ENCODE results near the gene QTRT2. TPM values are rescaled to one million over a fixed set of nuclear protein-coding genes. Genes with fewer than 3 reads are reported as not detected.

Gene QTRT2
- polyA plus RNA-seq, 1 donor from 2014 or later, result 16.3 TPM

DNA sequence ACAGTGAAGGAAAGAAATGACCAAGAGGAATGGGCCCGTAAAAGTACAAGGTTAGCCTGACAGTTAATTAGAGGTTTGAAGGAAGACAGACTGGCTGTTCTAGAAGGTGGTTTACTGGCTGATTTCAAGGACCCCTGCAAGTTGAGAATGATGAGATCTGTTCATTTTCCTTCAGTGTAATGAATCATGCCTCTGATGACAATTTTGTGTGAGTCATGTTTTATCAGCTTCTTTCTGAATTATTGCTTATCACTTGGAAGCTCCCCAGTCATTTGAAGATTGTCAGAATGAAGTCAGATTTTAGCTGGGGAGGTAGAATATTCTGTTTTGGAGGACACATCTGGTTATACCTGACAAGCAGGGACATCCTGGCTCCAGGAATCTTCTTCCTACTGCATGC, 71.7 kb downstream of the QTRT2 start:
- H3K9me2 ChIP-seq (ENCODE audit: insufficient read depth, low read length), result no peaks in the 10 kb centered on the region
- no peak overlapping the region for H2AFZ ChIP-seq (ENCODE audit: low read depth, low read length)
- no peaks in the 10 kb centered on the region for H4K20me1 ChIP-seq (ENCODE audit: insufficient read depth)
- no peaks in the 10 kb centered on the region for H3K9me3 ChIP-seq (ENCODE audit: low read length)
- H3K36me3 ChIP-seq (ENCODE audit: insufficient read depth, low read length), result no peaks in the 10 kb centered on the region
- H3K79me2 ChIP-seq (replicated peaks; ENCODE audit: insufficient read depth, low read length), result no peaks in the 10 kb centered on the region
- H3F3A ChIP-seq (ENCODE audit: insufficient read depth, low read length, poor library complexity, severe bottlenecking), result no peaks in the 10 kb centered on the region
- TF ChIP-seq TAF1 (IDR thresholded peaks at IDR 0.05; ENCODE audit: low read depth) (no peak), POLR2AphosphoS5 (IDR thresholded peaks at IDR 0.05) (no peak), EZH2 (IDR thresholded peaks at IDR 0.05; ENCODE audit: borderline replicate concordance, insufficient read depth, low read length, poor library complexity, severe bottlenecking) (no peak)
- H3K27ac ChIP-seq (ENCODE audit: low read length), result no peak overlapping the region
- no peak overlapping the region for H3K4me3 ChIP-seq (ENCODE audit: low read length)
- no peak overlapping the region for H3K4me2 ChIP-seq (ENCODE audit: low read length)
- no peaks in the 10 kb centered on the region for H3K27me3 ChIP-seq (ENCODE audit: insufficient read depth, low read depth, low read length)
- H3K9ac ChIP-seq (ENCODE audit: low read length), result no peak overlapping the region

DNA sequence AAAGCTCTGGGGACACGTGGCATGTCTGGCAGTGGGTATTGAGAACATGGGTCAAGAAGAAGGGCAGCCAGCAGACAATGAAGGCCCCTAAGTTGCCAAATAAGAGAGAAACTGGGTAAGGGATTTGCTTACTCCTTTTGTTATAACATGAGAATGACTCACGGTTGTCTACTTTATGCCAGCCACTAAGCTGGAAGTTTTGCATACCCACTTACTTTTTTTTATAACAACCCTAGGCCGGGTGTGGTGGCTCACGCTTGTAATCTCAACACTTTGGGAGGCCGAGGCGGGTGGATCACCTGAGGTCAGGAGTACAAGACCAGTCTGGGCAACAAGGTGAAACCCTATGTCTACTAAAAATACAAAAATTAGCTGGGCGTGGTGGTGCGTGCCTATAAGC, 72.3 kb downstream of the QTRT2 start:
- no peaks in the 10 kb centered on the region for H3K36me3 ChIP-seq (ENCODE audit: insufficient read depth, low read length)

More for the DNA sequence above, 72.3 kb downstream of the QTRT2 start:
- Histone ChIP-seq H3K9ac (ENCODE audit: low read length) (no peak overlapping the region), H3K27me3 (ENCODE audit: insufficient read depth, low read depth, low read length) (no peaks in the 10 kb centered on the region), H3K4me3 (ENCODE audit: low read length) (no peak overlapping the region), H3K27ac (ENCODE audit: low read length) (no peak overlapping the region), H3K4me2 (ENCODE audit: low read length) (no peak overlapping the region), H2AFZ (ENCODE audit: low read depth, low read length) (no peak overlapping the region), H4K20me1 (ENCODE audit: insufficient read depth) (no peaks in the 10 kb centered on the region), H3K79me2 (replicated peaks; ENCODE audit: insufficient read depth, low read length) (no peaks in the 10 kb centered on the region), H3K9me3 (ENCODE audit: low read length) (no peaks in the 10 kb centered on the region), H3K9me2 (ENCODE audit: insufficient read depth, low read length) (no peaks in the 10 kb centered on the region), H3F3A (ENCODE audit: insufficient read depth, low read length, poor library complexity, severe bottlenecking) (no peaks in the 10 kb centered on the region)
- TF ChIP-seq EP300 (conservative IDR thresholded peaks at IDR 0.05; ENCODE audit: poor library complexity, severe bottlenecking) (no peak), RAD21 (conservative IDR thresholded peaks at IDR 0.05) (no peak), TAF1 (IDR thresholded peaks at IDR 0.05; ENCODE audit: low read depth) (no peak), MXI1 (conservative IDR thresholded peaks at IDR 0.05; ENCODE audit: poor library complexity, severe bottlenecking) (no peak), EZH2 (IDR thresholded peaks at IDR 0.05; ENCODE audit: borderline replicate concordance, insufficient read depth, low read length, poor library complexity, severe bottlenecking) (no peak), POLR2AphosphoS5 (IDR thresholded peaks at IDR 0.05) (no peak), SMC3 (conservative IDR thresholded peaks at IDR 0.05; ENCODE audit: poor library complexity) (no peak)
- TF ChIP-seq, protein P1, sequence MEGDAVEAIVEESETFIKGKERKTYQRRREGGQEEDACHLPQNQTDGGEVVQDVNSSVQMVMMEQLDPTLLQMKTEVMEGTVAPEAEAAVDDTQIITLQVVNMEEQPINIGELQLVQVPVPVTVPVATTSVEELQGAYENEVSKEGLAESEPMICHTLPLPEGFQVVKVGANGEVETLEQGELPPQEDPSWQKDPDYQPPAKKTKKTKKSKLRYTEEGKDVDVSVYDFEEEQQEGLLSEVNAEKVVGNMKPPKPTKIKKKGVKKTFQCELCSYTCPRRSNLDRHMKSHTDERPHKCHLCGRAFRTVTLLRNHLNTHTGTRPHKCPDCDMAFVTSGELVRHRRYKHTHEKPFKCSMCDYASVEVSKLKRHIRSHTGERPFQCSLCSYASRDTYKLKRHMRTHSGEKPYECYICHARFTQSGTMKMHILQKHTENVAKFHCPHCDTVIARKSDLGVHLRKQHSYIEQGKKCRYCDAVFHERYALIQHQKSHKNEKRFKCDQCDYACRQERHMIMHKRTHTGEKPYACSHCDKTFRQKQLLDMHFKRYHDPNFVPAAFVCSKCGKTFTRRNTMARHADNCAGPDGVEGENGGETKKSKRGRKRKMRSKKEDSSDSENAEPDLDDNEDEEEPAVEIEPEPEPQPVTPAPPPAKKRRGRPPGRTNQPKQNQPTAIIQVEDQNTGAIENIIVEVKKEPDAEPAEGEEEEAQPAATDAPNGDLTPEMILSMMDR (IDR thresholded peaks at IDR 0.05; ENCODE audit: poor library complexity, severe bottlenecking), result no peak
- TF ChIP-seq, protein P2, sequence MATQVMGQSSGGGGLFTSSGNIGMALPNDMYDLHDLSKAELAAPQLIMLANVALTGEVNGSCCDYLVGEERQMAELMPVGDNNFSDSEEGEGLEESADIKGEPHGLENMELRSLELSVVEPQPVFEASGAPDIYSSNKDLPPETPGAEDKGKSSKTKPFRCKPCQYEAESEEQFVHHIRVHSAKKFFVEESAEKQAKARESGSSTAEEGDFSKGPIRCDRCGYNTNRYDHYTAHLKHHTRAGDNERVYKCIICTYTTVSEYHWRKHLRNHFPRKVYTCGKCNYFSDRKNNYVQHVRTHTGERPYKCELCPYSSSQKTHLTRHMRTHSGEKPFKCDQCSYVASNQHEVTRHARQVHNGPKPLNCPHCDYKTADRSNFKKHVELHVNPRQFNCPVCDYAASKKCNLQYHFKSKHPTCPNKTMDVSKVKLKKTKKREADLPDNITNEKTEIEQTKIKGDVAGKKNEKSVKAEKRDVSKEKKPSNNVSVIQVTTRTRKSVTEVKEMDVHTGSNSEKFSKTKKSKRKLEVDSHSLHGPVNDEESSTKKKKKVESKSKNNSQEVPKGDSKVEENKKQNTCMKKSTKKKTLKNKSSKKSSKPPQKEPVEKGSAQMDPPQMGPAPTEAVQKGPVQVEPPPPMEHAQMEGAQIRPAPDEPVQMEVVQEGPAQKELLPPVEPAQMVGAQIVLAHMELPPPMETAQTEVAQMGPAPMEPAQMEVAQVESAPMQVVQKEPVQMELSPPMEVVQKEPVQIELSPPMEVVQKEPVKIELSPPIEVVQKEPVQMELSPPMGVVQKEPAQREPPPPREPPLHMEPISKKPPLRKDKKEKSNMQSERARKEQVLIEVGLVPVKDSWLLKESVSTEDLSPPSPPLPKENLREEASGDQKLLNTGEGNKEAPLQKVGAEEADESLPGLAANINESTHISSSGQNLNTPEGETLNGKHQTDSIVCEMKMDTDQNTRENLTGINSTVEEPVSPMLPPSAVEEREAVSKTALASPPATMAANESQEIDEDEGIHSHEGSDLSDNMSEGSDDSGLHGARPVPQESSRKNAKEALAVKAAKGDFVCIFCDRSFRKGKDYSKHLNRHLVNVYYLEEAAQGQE (IDR thresholded peaks at IDR 0.05; ENCODE audit: borderline replicate concordance), result no peak
